ENCODE data around the gene NDUFAF5.

DNA sequence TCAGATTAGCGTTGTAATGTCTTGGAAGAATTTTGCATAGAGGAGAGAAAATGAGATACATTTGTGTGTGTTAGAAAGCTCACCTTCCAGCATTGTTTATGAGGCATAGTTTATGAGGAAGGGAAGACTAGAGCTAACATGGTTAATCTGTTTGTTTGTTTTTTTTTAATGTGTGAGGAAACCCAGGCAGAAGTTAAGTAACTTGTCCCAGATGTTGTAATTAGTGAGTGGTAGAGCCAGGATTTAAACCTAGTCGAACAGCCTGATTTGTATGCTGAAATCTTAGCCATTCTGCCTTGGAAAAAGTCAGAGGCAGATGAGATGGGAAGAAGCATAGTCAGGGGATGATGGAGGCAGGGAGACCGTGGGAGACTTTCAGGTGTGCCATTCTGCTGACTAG is 29.1 kb downstream of the NDUFAF5 start:
- no peak for TF ChIP-seq POLR2AphosphoS5 (IDR thresholded peaks at IDR 0.05; ENCODE audit: low read depth, low read length)
- no peak for TF ChIP-seq POLR2A (IDR thresholded peaks at IDR 0.05; ENCODE audit: low read depth, low read length)
- no peak for TF ChIP-seq TAF1 (IDR thresholded peaks at IDR 0.05; ENCODE audit: borderline replicate concordance, low read depth, low read length)
